AG04449 (cell line): ENCODE measurements around the gene RSBN1L.
"Not testable (repeated sequence)": the region's sequence is repeated elsewhere in the genome, so short reads cannot be mapped to it uniquely, and the experiment has no call there.

Source experiments
- CTCF ChIA-PET: fragments of 350-600 bp; formaldehyde crosslinking; extraction: SDS; loops from one replicate; lab custom pipeline; 2021; ENCODE audit warnings: antibody characterized with exemption; lab: Yijun Ruan, JAX
- POLR2A ChIA-PET: fragments of 400-600, 350-600 bp; formaldehyde crosslinking; extraction: SDS; loops from one replicate; lab custom pipeline; 2020; ENCODE audit warnings: antibody characterized with exemption, inconsistent platforms; lab: Yijun Ruan, JAX
- DNase-seq: peaks from one replicate; pipeline ENCODE4 v3.0.0-alpha.2; 2010; ENCODE audit warnings: low read depth, low spot score
- H3K4me3 ChIP-seq: 2 replicates; pipeline ENCODE4 v1.5.1; 2011; ENCODE audit warnings: low read depth, mild to moderate bottlenecking, control low read depth, low read length
- TF ChIP-seq, protein P1 (sequence below): IDR thresholded peaks from one replicate; pipeline ENCODE4 v1.5.1; 2011; ENCODE audit warnings: mild to moderate bottlenecking, moderate library complexity, low read length, control low read depth, inconsistent platforms; ENCODE audit not compliant: insufficient read depth; ENCODE audit errors: missing control alignments

Gene RSBN1L

GRCh38 chr7:77714195-77714594 lies 17.9 kb downstream of the RSBN1L start:
- ChIA-PET POLR2A (interaction anchor here (1.1 kb wide), 1 partner anchor 18 kb away, joined by 3 read pairs; the partner anchor contains the start of gene RSBN1L), CTCF (no interaction called here)

DNA sequence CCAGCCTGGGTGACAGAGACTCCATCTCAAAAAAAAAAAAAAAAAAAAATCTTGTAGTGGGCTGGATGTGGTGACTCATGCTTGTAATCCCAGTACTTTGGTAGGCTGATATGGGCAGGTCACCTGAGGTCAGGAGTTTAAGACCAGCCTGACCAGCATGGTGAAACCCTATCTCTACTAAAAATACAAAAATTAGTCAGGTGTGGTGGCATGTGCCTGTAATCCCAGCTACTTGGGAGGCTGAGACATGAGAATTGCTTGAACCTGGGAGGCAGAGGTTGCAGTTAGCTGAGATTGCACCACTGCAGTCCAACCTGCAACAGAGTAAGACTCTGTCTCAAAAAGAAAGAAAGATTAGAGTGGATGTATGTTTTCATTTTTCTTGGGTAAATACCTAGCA lies 18.7 kb downstream of the RSBN1L start:
- ChIA-PET CTCF (interaction anchor here (1.4 kb wide), 1 partner anchor 8 kb away, joined by 3 read pairs; no protein-coding TSS in a partner anchor), POLR2A (interaction anchor here (1.1 kb wide), 1 partner anchor 19 kb away, joined by 3 read pairs; the partner anchor contains the start of gene RSBN1L)
- not testable (repeated sequence) for H3K4me3 ChIP-seq, DNase-seq

More at GRCh38 chr7:77714195-77714594, 17.9 kb downstream of the RSBN1L start:
- no peak for DNase-seq
- no peak overlapping the region for H3K4me3 ChIP-seq
- TF ChIP-seq, protein P1, sequence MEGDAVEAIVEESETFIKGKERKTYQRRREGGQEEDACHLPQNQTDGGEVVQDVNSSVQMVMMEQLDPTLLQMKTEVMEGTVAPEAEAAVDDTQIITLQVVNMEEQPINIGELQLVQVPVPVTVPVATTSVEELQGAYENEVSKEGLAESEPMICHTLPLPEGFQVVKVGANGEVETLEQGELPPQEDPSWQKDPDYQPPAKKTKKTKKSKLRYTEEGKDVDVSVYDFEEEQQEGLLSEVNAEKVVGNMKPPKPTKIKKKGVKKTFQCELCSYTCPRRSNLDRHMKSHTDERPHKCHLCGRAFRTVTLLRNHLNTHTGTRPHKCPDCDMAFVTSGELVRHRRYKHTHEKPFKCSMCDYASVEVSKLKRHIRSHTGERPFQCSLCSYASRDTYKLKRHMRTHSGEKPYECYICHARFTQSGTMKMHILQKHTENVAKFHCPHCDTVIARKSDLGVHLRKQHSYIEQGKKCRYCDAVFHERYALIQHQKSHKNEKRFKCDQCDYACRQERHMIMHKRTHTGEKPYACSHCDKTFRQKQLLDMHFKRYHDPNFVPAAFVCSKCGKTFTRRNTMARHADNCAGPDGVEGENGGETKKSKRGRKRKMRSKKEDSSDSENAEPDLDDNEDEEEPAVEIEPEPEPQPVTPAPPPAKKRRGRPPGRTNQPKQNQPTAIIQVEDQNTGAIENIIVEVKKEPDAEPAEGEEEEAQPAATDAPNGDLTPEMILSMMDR, result no peak

DNA sequence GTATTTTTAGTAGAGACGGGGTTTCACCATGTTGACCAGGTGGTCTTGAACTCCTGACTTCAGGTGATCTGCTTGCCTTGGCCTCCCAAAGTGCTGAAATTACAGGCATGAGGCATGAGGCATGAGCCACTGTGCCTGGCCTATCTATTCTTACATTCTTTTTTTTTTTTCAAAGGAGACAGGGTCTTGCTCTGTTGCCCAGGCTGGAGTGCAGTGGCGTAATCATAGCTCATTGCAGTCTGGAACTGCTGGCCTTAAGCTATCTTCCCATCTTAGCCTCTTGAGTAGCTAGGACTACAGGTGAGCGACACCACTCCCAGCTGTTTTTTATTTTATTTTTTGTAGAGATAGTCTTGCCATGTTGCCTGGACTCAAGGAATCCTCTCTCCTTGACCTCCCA lies 20.5 kb downstream of the RSBN1L start:
- CTCF ChIA-PET, result interaction anchor here (2.0 kb wide), 1 partner anchor 65 kb away, joined by 6 read pairs; no protein-coding TSS in a partner anchor
- no peak for DNase-seq
- POLR2A ChIA-PET, result no interaction called here
- no peak overlapping the region for H3K4me3 ChIP-seq
- TF ChIP-seq, protein P1, result no peak

DNA sequence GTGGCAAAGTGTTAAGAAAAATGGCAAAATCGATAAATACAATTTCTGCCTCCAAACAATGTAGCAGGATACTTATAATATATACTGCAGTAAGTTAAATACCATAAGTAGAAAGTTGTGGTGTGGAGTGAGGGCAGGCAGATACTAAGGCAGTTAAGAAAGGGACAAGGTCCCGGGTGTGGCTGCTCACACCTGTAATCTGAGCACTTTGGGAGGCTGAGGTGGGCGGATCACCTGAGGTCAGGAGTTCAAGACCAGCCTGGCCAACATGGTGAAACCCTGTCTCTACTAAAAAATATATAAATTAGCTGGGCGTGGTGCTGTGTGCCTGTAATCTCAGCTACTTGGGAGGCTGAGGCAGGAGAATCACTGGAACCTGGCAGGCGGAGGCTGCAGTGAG lies 21.3 kb downstream of the RSBN1L start:
- H3K4me3 ChIP-seq, POLR2A ChIA-PET, DNase-seq: not testable (repeated sequence)
- CTCF ChIA-PET, result interaction anchor here (2.0 kb wide), 1 partner anchor 66 kb away, joined by 6 read pairs; no protein-coding TSS in a partner anchor

GRCh38 chr7:77727527-77727926 lies 31.3 kb downstream of the RSBN1L start:
- ChIA-PET CTCF (interaction anchor here (0.8 to 1.0 kb wide), 2 partner anchors 32 to 180 kb away, joined by 3 read pairs; no protein-coding TSS in a partner anchor), POLR2A (no interaction called here)
- TF ChIP-seq, protein P1, result no peak
- H3K4me3 ChIP-seq, result no peak overlapping the region
- DNase-seq, result no peak

- no peak for DNase-seq
- TF ChIP-seq, protein P1, result no peak
- CTCF ChIA-PET, result interaction anchor here (0.6 to 1.0 kb wide), 3 partner anchors 31 to 179 kb away, joined by 3 read pairs; no protein-coding TSS in a partner anchor
- POLR2A ChIA-PET, result no interaction called here
- no peak overlapping the region for H3K4me3 ChIP-seq
Measured at GRCh38 chr7:77727936-77728701, 31.9 kb downstream of the RSBN1L start.

DNA sequence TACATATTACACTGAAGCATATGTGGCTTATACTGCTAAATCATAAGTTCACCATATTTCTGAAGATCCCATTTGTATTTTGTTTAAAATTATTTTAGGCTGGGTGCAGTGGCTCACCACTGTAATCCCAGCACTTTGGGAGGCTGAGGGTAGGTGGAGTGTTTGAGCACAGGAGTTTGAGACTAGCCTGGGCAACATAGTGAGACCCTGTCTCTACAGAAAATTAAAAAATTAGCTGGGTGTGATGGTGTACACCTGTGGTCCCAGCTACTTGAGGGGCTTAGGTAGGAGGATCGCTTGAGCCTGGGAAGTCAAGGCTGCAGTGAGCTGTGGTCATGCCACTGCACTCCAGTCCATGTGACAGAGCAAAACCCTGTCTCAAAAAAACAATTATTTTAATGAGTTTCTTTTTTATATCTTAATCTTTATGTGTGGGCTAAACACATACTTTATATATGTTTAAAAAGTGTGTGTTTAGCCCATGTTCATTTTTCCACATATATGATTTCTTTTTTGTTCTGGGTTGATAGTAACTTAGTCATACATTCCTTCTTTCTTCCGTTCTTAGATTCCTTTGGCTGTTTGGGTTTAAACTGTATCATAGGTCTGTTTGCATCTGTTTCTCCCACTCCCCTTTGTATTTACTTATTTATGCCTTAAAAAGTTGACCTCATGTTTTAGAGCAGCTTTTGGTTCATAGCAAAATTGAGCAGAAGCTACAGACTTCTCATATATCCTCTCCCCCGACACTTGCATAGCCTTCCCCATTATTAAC lies 33.5 kb downstream of the RSBN1L start:
- TF ChIP-seq, protein P1, result no peak
- POLR2A ChIA-PET, result interaction anchor here (0.6 kb wide), 1 partner anchor 30 kb away, joined by 3 read pairs; no protein-coding TSS in a partner anchor
- H3K4me3 ChIP-seq, result no peak overlapping the region
- no peak for DNase-seq
- CTCF ChIA-PET, result interaction anchor here (1.1 kb wide), 1 partner anchor 78 kb away, joined by 3 read pairs; no protein-coding TSS in a partner anchor
